C4-2B (cell line): ENCODE data around the gene TIMM44.
"Not testable (repeated sequence)": the region's sequence is repeated elsewhere in the genome, so short reads cannot be mapped to it uniquely, and the experiment has no call there.

Experiments
- H3K27ac ChIP-seq: fragments of 450-650 bp; 2 replicates; pipeline ENCODE4 v1.5.1; 2017
- CTCF ChIP-seq: fragments of 450-650 bp; conservative IDR thresholded peaks from 2 replicates; pipeline ENCODE4 v1.5.1; 2017; ENCODE audit warnings: mild to moderate bottlenecking
- ZFX ChIP-seq: fragments of 450-650 bp; IDR thresholded peaks from 2 replicates; pipeline ENCODE4 v1.6.1; 2017

TIMM44 gene

DNA sequence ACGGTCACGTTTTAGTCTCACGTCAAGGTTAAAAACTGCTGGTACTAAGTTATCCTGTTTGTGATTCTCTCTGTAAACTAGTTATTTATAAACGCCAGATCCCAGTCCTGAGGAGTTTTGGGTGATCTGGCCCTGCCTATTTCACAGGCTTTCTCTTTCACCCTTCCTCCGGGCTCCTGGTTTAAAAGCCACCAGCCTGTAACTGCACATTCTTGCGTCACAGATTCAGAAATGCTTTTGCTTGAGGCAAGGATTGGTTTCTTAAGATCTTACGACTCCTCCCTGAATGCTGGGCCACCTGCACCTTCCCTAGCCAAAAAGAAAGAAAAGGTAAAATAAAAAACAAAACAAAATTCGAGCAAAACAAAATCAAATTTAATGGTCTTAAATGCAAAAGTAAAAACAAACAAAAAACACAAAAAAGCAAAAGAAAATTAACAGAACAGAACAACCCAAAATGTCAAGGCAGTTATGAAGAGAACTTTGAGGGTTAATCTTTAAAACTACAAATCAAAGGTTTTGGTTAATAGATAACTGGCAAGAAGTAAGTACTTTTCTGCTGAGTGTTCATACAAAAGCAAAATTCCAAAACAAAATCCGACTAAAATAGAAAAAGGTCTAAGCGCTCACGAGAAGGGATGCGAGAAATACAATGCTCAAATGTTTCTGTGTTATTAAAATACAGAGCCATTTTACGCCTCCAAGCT lies 18.6 kb upstream of the TIMM44 start:
- no peak overlapping the region for H3K27ac ChIP-seq
- TF ChIP-seq CTCF, result no peak
- TF ChIP-seq ZFX, result no peak

- H3K27ac ChIP-seq, result not testable (repeated sequence)
Observed at GRCh38 chr19:7961082-7961481, 17.6 kb upstream of the TIMM44 start.

- H3K27ac ChIP-seq, result no peak overlapping the region
- no peak for TF ChIP-seq CTCF
- TF ChIP-seq ZFX, result no peak
Observed at GRCh38 chr19:7959211-7959610, 15.7 kb upstream of the TIMM44 start.

DNA sequence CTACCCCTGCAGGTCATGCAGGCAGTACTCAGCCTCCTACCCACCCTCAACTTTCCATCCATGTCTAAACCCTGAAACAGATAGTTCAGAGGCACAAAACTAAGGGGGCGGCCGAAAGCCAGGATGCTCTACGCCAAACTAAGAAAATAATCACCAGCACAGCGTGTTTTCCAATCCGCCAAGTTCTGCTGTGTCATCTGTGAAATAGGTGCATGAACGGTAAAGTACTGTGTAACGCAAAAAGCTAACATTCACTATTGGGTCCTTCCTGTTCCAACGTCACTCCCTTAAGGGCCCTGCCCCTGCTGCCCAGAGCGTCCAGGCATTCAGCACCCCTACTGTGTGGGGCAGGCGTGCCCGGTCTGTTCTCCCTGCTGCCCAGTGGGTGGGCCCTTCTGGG lies 12.2 kb upstream of the TIMM44 start:
- TF ChIP-seq ZFX (no peak), CTCF (no peak)
- no peak overlapping the region for H3K27ac ChIP-seq

DNA sequence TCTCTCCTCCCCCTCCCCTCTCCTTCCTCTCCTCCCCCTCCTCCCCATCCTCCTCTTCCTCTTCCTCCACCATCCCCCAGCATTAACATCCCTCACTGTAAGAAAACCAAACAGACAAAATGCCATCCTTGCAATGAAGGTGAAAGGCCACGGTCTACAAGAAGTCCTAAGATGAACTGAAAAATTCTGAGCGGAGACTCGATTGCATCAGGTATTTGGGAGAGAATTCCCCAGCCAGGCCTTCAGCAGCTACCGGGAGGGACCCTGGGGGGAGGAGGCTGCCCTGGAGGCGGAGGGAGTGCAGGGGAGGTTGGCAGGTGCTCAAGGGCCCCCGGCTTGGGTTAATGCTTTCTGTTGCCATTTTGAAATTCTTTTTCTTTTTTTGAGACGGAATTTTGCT lies 10.1 kb upstream of the TIMM44 start:
- no peak overlapping the region for H3K27ac ChIP-seq
- TF ChIP-seq ZFX, result no peak
- TF ChIP-seq CTCF, result no peak

DNA sequence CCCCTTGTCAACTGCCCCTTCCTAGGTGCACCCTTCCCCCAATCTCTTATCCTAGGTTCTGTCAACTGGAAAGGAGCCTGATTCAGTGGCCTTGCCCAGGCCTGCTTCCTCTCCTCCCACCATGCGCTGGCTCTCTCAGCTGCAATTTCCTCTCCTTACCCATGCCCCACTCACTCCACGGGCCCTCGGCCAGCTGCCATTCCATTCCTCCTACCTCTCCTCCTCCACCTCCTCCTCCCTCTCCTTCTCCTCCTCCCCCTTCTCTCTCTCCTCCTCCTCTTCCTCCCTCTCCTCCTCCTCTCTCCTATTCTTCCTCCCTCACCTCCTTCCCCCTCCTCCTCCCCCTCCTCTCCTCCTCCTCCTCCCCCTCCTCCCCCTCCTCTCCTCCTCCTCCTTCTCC lies 9.6 kb upstream of the TIMM44 start:
- no peak overlapping the region for H3K27ac ChIP-seq
- TF ChIP-seq CTCF, result no peak
- TF ChIP-seq ZFX, result no peak

GRCh38 chr19:7947939-7948338 lies 4.5 kb upstream of the TIMM44 start:
- H3K27ac ChIP-seq, result no peak overlapping the region
- TF ChIP-seq CTCF (no peak), ZFX (no peak)

GRCh38 chr19:7944177-7944761 lies 803 bp upstream of the TIMM44 start:
- TF ChIP-seq ZFX, result no peak
- peak; percentile 94 for TF ChIP-seq CTCF
- peak overlapping the region; percentile 95 for H3K27ac ChIP-seq
